ENCODE results near the gene HSPBP1. TPM values are rescaled to one million over a fixed set of nuclear protein-coding genes. Genes with fewer than 3 reads are reported as not detected.

The HSPBP1 gene
- total and polyA plus RNA-seq, 2 of the 13 experiments (the other 11 are each of a cell fraction or from before 2014, with no cell fraction given): 22.3 to 33.7 TPM

- TF ChIP-seq ZIK1 (CRISPR knock-in tag; IDR thresholded peaks at IDR 0.05; ENCODE audit: borderline replicate concordance, low read depth): no peak
- TF ChIP-seq SRSF1 (optimal IDR thresholded peaks at IDR 0.05; ENCODE audit: low read depth, low read length): peak; percentile 73
- TF ChIP-seq ZFYVE20 (CRISPR knock-in tag; IDR thresholded peaks at IDR 0.05; ENCODE audit: borderline replicate concordance, low read depth): no peak
- no peak for TF ChIP-seq HOXA9 (CRISPR knock-in tag; IDR thresholded peaks at IDR 0.05; ENCODE audit: borderline replicate concordance)
- TF ChIP-seq RERE (CRISPR knock-in tag; IDR thresholded peaks at IDR 0.05; ENCODE audit: low read depth): no peak
- no peak for TF ChIP-seq EEA1 (CRISPR knock-in tag; IDR thresholded peaks at IDR 0.05; ENCODE audit: borderline replicate concordance)
- TF ChIP-seq DNMT1 (CRISPR knock-in tag; IDR thresholded peaks at IDR 0.05): no peak
- TF ChIP-seq SALL2 (CRISPR knock-in tag; IDR thresholded peaks at IDR 0.05): 0 out of 2 replicates have a peak, but pooled peaks have one; percentile 25
- TF ChIP-seq NFKB2 (CRISPR knock-in tag; IDR thresholded peaks at IDR 0.05; ENCODE audit: borderline replicate concordance): no peak
- 0 out of 2 replicates have a peak, but pooled peaks have one; percentile 35 for TF ChIP-seq HNRNPL (IDR thresholded peaks at IDR 0.05; ENCODE audit: low read depth, low read length)
- TF ChIP-seq ZNF782 (CRISPR knock-in tag; IDR thresholded peaks at IDR 0.05; ENCODE audit: borderline replicate concordance): no peak
- TF ChIP-seq ZNF646 (CRISPR knock-in tag; IDR thresholded peaks at IDR 0.05): 0 out of 2 replicates have a peak, but pooled peaks have one; percentile 26
- no peak for TF ChIP-seq ZNF446 (CRISPR knock-in tag; IDR thresholded peaks at IDR 0.05)
- no peak for TF ChIP-seq ZNF503 (CRISPR knock-in tag; IDR thresholded peaks at IDR 0.05)
Observed at GRCh38 chr19:55279770-55280643, at the start of gene HSPBP1 (continued).

All from HepG2 (cell line).